Ishikawa (cell line): Measurements from ENCODE around the gene C1orf21.

Experiments
- CREB1 ChIP-seq: IDR thresholded peaks from 2 replicates; pipeline ENCODE4 v1.6.1; 2012; ENCODE audit warnings: low read depth
- EP300 ChIP-seq: IDR thresholded peaks from 2 replicates; pipeline ENCODE4 v1.6.1; 2012; ENCODE audit warnings: borderline replicate concordance
- MAX ChIP-seq: IDR thresholded peaks from 2 replicates; pipeline ENCODE4 v1.6.1; 2012
- NFIC ChIP-seq: IDR thresholded peaks from 2 replicates; pipeline ENCODE4 v1.6.1; 2012
- RAD21 ChIP-seq: IDR thresholded peaks from 2 replicates; pipeline ENCODE4 v1.6.1; 2012; ENCODE audit warnings: low read depth
- YY1 ChIP-seq: IDR thresholded peaks from 2 replicates; pipeline ENCODE4 v1.6.1; 2012; ENCODE audit warnings: low read depth
- TF ChIP-seq, protein P1 (sequence below): IDR thresholded peaks from 2 replicates; pipeline ENCODE4 v1.6.1; 2012; ENCODE audit warnings: low read depth, mild to moderate bottlenecking

- TF ChIP-seq MAX (no peak), RAD21 (no peak), CREB1 (no peak), EP300 (no peak), YY1 (no peak), NFIC (no peak)
- TF ChIP-seq, protein P1, sequence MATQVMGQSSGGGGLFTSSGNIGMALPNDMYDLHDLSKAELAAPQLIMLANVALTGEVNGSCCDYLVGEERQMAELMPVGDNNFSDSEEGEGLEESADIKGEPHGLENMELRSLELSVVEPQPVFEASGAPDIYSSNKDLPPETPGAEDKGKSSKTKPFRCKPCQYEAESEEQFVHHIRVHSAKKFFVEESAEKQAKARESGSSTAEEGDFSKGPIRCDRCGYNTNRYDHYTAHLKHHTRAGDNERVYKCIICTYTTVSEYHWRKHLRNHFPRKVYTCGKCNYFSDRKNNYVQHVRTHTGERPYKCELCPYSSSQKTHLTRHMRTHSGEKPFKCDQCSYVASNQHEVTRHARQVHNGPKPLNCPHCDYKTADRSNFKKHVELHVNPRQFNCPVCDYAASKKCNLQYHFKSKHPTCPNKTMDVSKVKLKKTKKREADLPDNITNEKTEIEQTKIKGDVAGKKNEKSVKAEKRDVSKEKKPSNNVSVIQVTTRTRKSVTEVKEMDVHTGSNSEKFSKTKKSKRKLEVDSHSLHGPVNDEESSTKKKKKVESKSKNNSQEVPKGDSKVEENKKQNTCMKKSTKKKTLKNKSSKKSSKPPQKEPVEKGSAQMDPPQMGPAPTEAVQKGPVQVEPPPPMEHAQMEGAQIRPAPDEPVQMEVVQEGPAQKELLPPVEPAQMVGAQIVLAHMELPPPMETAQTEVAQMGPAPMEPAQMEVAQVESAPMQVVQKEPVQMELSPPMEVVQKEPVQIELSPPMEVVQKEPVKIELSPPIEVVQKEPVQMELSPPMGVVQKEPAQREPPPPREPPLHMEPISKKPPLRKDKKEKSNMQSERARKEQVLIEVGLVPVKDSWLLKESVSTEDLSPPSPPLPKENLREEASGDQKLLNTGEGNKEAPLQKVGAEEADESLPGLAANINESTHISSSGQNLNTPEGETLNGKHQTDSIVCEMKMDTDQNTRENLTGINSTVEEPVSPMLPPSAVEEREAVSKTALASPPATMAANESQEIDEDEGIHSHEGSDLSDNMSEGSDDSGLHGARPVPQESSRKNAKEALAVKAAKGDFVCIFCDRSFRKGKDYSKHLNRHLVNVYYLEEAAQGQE, result no peak
Measured at GRCh38 chr1:184553845-184554244, 167.0 kb downstream of the C1orf21 start.
